Stimulated activated CD4-positive, alpha-beta T cell treated with anti-CD3 and anti-CD28 coated beads, Interleukin-2, amount 100 ng/mL, for 24 hours (primary cell): ENCODE results near the gene GIMAP6.
"Not testable (repeated sequence)": the region's sequence is repeated elsewhere in the genome, so short reads cannot be mapped to it uniquely, and the experiment has no call there.

ENCODE experiments used
- DNase-seq, 2 donors: peaks; one replicate each; pipeline ENCODE4 v3.0.0-alpha.2; 2020

The GIMAP6 gene

DNA sequence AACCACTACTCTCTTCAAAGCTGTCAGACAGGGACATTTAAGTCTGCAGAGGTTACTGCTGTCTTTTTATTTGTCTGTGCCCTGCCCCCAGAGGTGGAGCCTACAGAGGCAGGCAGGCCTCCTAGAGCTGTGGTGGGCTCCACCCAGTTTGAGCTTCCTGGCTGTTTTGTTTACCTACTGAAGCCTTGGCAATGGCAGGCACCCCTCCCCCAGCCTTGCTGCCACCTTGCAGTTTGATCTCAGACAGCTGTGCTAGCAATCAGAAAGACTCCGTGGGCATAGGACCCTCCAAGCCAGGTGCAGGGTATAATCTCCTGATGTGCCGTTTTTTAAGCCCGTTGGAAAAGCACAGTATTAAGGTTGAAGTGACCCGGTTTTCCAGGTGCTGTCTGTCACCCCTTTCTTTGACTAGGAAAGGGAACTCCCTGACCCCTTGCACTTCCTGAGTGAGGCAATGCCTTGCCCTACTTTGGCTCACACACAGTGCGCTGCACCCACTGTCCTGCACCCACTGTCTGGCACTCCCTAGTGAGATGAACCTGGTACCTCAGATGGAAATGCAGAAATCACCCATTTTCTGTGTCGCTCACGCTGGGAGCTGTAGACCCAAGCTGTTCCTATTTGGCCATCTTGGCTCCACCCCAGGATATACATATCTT lies 52.1 kb downstream of the GIMAP6 start:
- not testable (repeated sequence) for DNase-seq
